ENCODE results near the gene DGLUCY.

DNA sequence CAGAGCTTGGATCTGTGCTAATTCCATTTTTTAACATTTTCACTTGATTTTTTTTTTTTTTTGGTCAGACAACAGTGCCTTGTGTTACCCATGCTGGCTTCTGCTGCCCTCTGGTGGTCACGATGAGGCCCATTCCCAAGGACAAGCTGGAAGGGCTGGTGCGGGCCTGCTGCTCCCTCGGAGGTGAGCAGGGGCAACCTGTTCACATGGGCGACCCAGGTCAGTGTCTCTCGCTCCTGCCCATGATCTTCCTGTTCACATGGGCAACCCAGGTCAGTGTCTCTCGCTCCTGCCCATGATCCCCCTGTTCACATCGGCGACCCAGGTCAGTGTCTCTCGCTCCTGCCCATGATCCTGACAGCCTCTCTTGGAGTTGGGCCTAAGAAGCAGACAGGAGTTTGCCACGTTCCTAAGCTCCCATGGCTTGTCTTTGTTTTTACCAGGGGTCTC lies 59.4 kb downstream of the DGLUCY start:
- TF ChIP-seq, protein P1, sequence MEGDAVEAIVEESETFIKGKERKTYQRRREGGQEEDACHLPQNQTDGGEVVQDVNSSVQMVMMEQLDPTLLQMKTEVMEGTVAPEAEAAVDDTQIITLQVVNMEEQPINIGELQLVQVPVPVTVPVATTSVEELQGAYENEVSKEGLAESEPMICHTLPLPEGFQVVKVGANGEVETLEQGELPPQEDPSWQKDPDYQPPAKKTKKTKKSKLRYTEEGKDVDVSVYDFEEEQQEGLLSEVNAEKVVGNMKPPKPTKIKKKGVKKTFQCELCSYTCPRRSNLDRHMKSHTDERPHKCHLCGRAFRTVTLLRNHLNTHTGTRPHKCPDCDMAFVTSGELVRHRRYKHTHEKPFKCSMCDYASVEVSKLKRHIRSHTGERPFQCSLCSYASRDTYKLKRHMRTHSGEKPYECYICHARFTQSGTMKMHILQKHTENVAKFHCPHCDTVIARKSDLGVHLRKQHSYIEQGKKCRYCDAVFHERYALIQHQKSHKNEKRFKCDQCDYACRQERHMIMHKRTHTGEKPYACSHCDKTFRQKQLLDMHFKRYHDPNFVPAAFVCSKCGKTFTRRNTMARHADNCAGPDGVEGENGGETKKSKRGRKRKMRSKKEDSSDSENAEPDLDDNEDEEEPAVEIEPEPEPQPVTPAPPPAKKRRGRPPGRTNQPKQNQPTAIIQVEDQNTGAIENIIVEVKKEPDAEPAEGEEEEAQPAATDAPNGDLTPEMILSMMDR (IDR thresholded peaks at IDR 0.05; ENCODE audit: poor library complexity) = peak; percentile 89
- no peak for TF ChIP-seq EZH2phosphoT487 (IDR thresholded peaks at IDR 0.05; ENCODE audit: low read depth, severe bottlenecking, unreplicated experiment)
